Esophagus squamous epithelium (tissue), 5 donors: ENCODE measurements around the gene TBX20. TPM values are rescaled to one million over a fixed set of nuclear protein-coding genes. Genes with fewer than 3 reads are reported as not detected.

Source experiments
- DNase-seq: peaks from one replicate; lab custom pipeline; 2025; lab: John Stamatoyannopoulos, UW
- H3K27ac ChIP-seq, 4 donors: fragments of 200-600 bp; sonication (generic); one replicate each; pipeline ENCODE4 v1.5.1; 2016 to 2019; ENCODE audit warnings: mild to moderate bottlenecking in 1 of 4
- H3K27me3 ChIP-seq, 4 donors: fragments of 200-600 bp; sonication (generic); 1 replicate in 3 of 4; 2 replicates in 1 of 4; pipeline versions ENCODE4 v1.5.1 to v1.6.0; 2017 to 2021; ENCODE audit warnings: antibody characterized with exemption in 1 of 4
- H3K36me3 ChIP-seq, 3 donors: fragments of 200-600 bp; sonication (generic); one replicate each; pipeline ENCODE4 v1.5.1; 2016 to 2019
- H3K4me1 ChIP-seq, 3 donors: fragments of 200-600 bp; sonication (generic); one replicate each; pipeline ENCODE4 v1.5.1; 2017 to 2019
- H3K4me3 ChIP-seq, 4 donors: fragments of 200-600 bp; sonication (generic); 1 replicate in 3 of 4; 2 replicates in 1 of 4; pipeline ENCODE4 v1.5.1; 2016 to 2019; ENCODE audit warnings: mild to moderate bottlenecking in 2 of 4, moderate library complexity in 1 of 4
- H3K9me3 ChIP-seq, 3 donors: fragments of 200-600 bp; sonication (generic); one replicate each; pipeline ENCODE4 v1.5.1; 2016 to 2019
- POLR2A ChIP-seq, 4 donors: fragments of 450-650 bp; IDR thresholded peaks; one replicate each; pipeline ENCODE4 v1.6.1; 2017; ENCODE audit warnings: antibody characterized with exemption in 4 of 4, mild to moderate bottlenecking in 4 of 4, moderate library complexity in 3 of 4
- WGBS, 2 donors: methylation state at CpG; one replicate each; pipeline ENCODE4 v1.1.5; 2018; 5-methylcytosine and 5-hydroxymethylcytosine counted together
- intact Hi-C: fragments of 100-400 bp; cut with DNase I; formaldehyde crosslinking; loops from one replicate; pipeline ENCODE4 v1.15.0; 2022
- total RNA-seq, 4 donors: library from RNA; depleted of rRNA; stranded (reverse); fragments of >200 nt; gene quantifications; one replicate each; pipeline ENCODE4 v1.1.0, GENCODE V29; 2016
- TF ChIP-seq, protein P1 (sequence below), 6 experiments: fragments of 450-650 bp in 4 of 6; fragments of 200-600 bp in 2 of 6; sonication (generic) in 2 of 6; IDR thresholded peaks; one replicate each; pipeline ENCODE4 v1.5.1; 2016 to 2019; ENCODE audit warnings: antibody characterized with exemption in 6 of 6, mild to moderate bottlenecking in 4 of 6, moderate library complexity in 4 of 6
- donor health status: DM: yes; HTN: yes; CAD: no.

The TBX20 gene
- total RNA-seq, 4 donors from 2014 or later = not detected

GRCh38 chr7:35263396-35263795 is 9.5 kb upstream of the TBX20 start:
- Histone ChIP-seq H3K4me1 (peaks cover 0 to 19% (median 0%) of the 10 kb centered on the region in 3 donors), H3K36me3 (no peaks in the 10 kb centered on the region), H3K27me3 (peaks cover 0 to 75% (median 11%) of the 10 kb centered on the region in 4 donors), H3K4me3 (no peak overlapping the region), H3K9me3 (no peaks in the 10 kb centered on the region), H3K27ac (no peak overlapping the region)
- intact Hi-C loops = no loop called here
- 37 to 42% methylated on average over 2 of the region's 2 CpGs for WGBS, 2 donors
- no peak for DNase-seq
- TF ChIP-seq, protein P1, sequence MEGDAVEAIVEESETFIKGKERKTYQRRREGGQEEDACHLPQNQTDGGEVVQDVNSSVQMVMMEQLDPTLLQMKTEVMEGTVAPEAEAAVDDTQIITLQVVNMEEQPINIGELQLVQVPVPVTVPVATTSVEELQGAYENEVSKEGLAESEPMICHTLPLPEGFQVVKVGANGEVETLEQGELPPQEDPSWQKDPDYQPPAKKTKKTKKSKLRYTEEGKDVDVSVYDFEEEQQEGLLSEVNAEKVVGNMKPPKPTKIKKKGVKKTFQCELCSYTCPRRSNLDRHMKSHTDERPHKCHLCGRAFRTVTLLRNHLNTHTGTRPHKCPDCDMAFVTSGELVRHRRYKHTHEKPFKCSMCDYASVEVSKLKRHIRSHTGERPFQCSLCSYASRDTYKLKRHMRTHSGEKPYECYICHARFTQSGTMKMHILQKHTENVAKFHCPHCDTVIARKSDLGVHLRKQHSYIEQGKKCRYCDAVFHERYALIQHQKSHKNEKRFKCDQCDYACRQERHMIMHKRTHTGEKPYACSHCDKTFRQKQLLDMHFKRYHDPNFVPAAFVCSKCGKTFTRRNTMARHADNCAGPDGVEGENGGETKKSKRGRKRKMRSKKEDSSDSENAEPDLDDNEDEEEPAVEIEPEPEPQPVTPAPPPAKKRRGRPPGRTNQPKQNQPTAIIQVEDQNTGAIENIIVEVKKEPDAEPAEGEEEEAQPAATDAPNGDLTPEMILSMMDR (IDR thresholded peaks at IDR 0.05) = no peak
- no peak for TF ChIP-seq POLR2A (IDR thresholded peaks at IDR 0.05)

- peaks cover 7 to 92% (median 17%) of the 10 kb centered on the region in 4 donors for H3K27me3 ChIP-seq
- 4 to 9% methylated on average over 6 to 7 of the region's 56 CpGs for WGBS, 2 donors
- TF ChIP-seq, protein P1 (IDR thresholded peaks at IDR 0.05) = no peak
- no peak for TF ChIP-seq POLR2A (IDR thresholded peaks at IDR 0.05)
- no peaks in the 10 kb centered on the region for H3K9me3 ChIP-seq
- H3K4me1 ChIP-seq = peaks cover 0 to 34% (median 0%) of the 10 kb centered on the region in 3 donors
- H3K4me3 ChIP-seq = no peak overlapping the region
- H3K27ac ChIP-seq = no peak overlapping the region
- no peaks in the 10 kb centered on the region for H3K36me3 ChIP-seq
- DNase-seq = no peak
- intact Hi-C loops = no loop called here
Observed at GRCh38 chr7:35261476-35262285, 7.8 kb upstream of the TBX20 start.

GRCh38 chr7:35261041-35261440 is 7.1 kb upstream of the TBX20 start:
- intact Hi-C loops = no loop called here
- WGBS, 2 donors = 8 to 18% methylated on average over 4 to 14 of the region's 21 CpGs
- Histone ChIP-seq H3K9me3 (no peaks in the 10 kb centered on the region), H3K4me3 (no peak overlapping the region), H3K27me3 (peaks cover 8 to 99% (median 18%) of the 10 kb centered on the region in 4 donors), H3K27ac (no peak overlapping the region), H3K4me1 (peaks cover 0 to 34% (median 0%) of the 10 kb centered on the region in 3 donors), H3K36me3 (no peaks in the 10 kb centered on the region)
- TF ChIP-seq, protein P1 (IDR thresholded peaks at IDR 0.05) = no peak
- no peak for TF ChIP-seq POLR2A (IDR thresholded peaks at IDR 0.05)
- DNase-seq = no peak

- H3K4me1 ChIP-seq = peaks cover 0 to 34% (median 0%) of the 10 kb centered on the region in 3 donors
- H3K4me3 ChIP-seq = no peak overlapping the region
- intact Hi-C loops = no loop called here
- H3K36me3 ChIP-seq = no peaks in the 10 kb centered on the region
- DNase-seq = no peak
- 48 to 52% methylated on average over 6 to 7 of the region's 7 CpGs for WGBS, 2 donors
- no peaks in the 10 kb centered on the region for H3K9me3 ChIP-seq
- H3K27ac ChIP-seq = no peak overlapping the region
- TF ChIP-seq, protein P1 (IDR thresholded peaks at IDR 0.05) = no peak
- TF ChIP-seq POLR2A (IDR thresholded peaks at IDR 0.05) = no peak
- H3K27me3 ChIP-seq = peaks cover 8 to 100% (median 21%) of the 10 kb centered on the region in 4 donors
Observed at GRCh38 chr7:35260246-35260645, 6.3 kb upstream of the TBX20 start.

GRCh38 chr7:35259523-35259908 is 5.6 kb upstream of the TBX20 start:
- H3K4me1 ChIP-seq = peaks cover 0 to 37% (median 0%) of the 10 kb centered on the region in 3 donors
- intact Hi-C loops = no loop called here
- H3K27me3 ChIP-seq = peaks cover 8 to 100% (median 23%) of the 10 kb centered on the region in 4 donors
- H3K36me3 ChIP-seq = no peaks in the 10 kb centered on the region
- no peak overlapping the region for H3K4me3 ChIP-seq
- 21 to 27% methylated on average over 6 of the region's 6 CpGs for WGBS, 2 donors
- no peak overlapping the region for H3K27ac ChIP-seq
- TF ChIP-seq POLR2A (IDR thresholded peaks at IDR 0.05) = no peak
- TF ChIP-seq, protein P1 (IDR thresholded peaks at IDR 0.05) = no peak
- no peak for DNase-seq
- peaks cover 0 to 4% (median 0%) of the 10 kb centered on the region in 3 donors for H3K9me3 ChIP-seq
